ENCODE data around the gene DUX4. TPM values are rescaled to one million over a fixed set of nuclear protein-coding genes. Genes with fewer than 3 reads are reported as not detected.
"Not testable (repeated sequence)": the region's sequence is repeated elsewhere in the genome, so short reads cannot be mapped to it uniquely, and the experiment has no call there.

The DUX4 gene
- polyA plus RNA-seq (not detected in 3 replicates), polyA minus RNA-seq (not detected in 3 replicates)
- not detected for polyA plus RNA-seq (2011; ENCODE audit: low read depth)
- polyA plus RNA-seq (2011; cell fraction: cytosol; rRNA removed): not detected in 2 replicates
- polyA plus RNA-seq (2011; cell fraction: nucleus; rRNA removed): not detected in 2 replicates
- polyA plus RNA-seq (2012; ENCODE audit: low replicate concordance): not detected in 2 replicates
- polyA minus RNA-seq (2011; cell fraction: cytosol; rRNA and poly(A)+ RNA removed): not detected
- not detected in 2 replicates for polyA minus RNA-seq (2011; cell fraction: nucleus; rRNA and poly(A)+ RNA removed)

DNA sequence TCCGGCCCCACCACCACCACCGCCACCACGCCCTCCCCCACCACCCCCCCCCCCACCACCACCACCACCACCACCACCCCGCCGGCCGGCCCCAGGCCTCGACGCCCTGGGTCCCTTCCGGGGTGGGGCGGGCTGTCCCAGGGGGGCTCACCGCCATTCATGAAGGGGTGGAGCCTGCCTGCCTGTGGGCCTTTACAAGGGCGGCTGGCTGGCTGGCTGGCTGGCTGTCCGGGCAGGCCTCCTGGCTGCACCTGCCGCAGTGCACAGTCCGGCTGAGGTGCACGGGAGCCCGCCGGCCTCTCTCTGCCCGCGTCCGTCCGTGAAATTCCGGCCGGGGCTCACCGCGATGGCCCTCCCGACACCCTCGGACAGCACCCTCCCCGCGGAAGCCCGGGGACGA lies at the start of gene DUX4:
DUX4 (plus strand) TSS at position 347 of the 400 bp plus-strand sequence; CDS start at position 347, 0 bp downstream.
- H3K9ac ChIP-seq (ENCODE audit: control insufficient read depth, extremely low read depth, insufficient read depth, low read length); H3K9me1 ChIP-seq (ENCODE audit: control insufficient read depth, extremely low read depth, insufficient read depth, low read length); H3K27ac ChIP-seq (ENCODE audit: control insufficient read depth, insufficient read depth, low read length); H3K27me3 ChIP-seq (ENCODE audit: control insufficient read depth, extremely low read depth, insufficient read depth, low read length); H3K4me2 ChIP-seq (ENCODE audit: control insufficient read depth, extremely low read depth, insufficient read depth, low read depth, low read length); H3K4me1 ChIP-seq (ENCODE audit: control insufficient read depth, extremely low read depth, insufficient read depth, low read length); H3K36me3 ChIP-seq (ENCODE audit: control insufficient read depth in 2 of 2, extremely low read depth in 1 of 2, insufficient read depth in 2 of 2, low read length in 2 of 2); H3K4me3 ChIP-seq (ENCODE audit: control insufficient read depth in 2 of 3, extremely low read depth in 1 of 3, insufficient read depth in 2 of 3, low read depth in 1 of 3, low read length in 3 of 3); DNase-seq (ENCODE audit: low read depth, low spot score); dilution Hi-C loops (cut with MboI; ENCODE audit: extremely low pct_ligation_motif_present, low sequenced_read_pairs); H2AFZ ChIP-seq (ENCODE audit: control insufficient read depth, low read length); FAIRE-seq; H3K9me3 ChIP-seq (ENCODE audit: control insufficient read depth, low read depth, low read length); H3K79me2 ChIP-seq (ENCODE audit: control insufficient read depth, insufficient read depth, low read length); H4K20me1 ChIP-seq (ENCODE audit: control insufficient read depth, extremely low read depth, insufficient read depth, low read length): not testable (repeated sequence)

DNA sequence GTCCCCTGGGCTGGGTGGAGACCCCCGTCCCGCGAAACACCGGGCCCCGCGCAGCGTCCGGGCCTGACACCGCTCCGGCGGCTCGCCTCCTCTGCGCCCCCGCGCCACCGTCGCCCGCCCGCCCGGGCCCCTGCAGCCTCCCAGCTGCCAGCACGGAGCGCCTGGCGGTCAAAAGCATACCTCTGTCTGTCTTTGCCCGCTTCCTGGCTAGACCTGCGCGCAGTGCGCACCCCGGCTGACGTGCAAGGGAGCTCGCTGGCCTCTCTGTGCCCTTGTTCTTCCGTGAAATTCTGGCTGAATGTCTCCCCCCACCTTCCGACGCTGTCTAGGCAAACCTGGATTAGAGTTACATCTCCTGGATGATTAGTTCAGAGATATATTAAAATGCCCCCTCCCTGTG lies 1.9 kb downstream of the DUX4 start:
- H3K27me3 ChIP-seq (ENCODE audit: control insufficient read depth, extremely low read depth, insufficient read depth, low read length); dilution Hi-C loops (cut with MboI; ENCODE audit: extremely low pct_ligation_motif_present, low sequenced_read_pairs); H3K9me1 ChIP-seq (ENCODE audit: control insufficient read depth, extremely low read depth, insufficient read depth, low read length); H3K79me2 ChIP-seq (ENCODE audit: control insufficient read depth, insufficient read depth, low read length); H3K9me3 ChIP-seq (ENCODE audit: control insufficient read depth, low read depth, low read length); H3K9ac ChIP-seq (ENCODE audit: control insufficient read depth, extremely low read depth, insufficient read depth, low read length); H4K20me1 ChIP-seq (ENCODE audit: control insufficient read depth, extremely low read depth, insufficient read depth, low read length); H2AFZ ChIP-seq (ENCODE audit: control insufficient read depth, low read length); H3K4me1 ChIP-seq (ENCODE audit: control insufficient read depth, extremely low read depth, insufficient read depth, low read length); FAIRE-seq; H3K36me3 ChIP-seq (ENCODE audit: control insufficient read depth in 2 of 2, extremely low read depth in 1 of 2, insufficient read depth in 2 of 2, low read length in 2 of 2); H3K4me3 ChIP-seq (ENCODE audit: control insufficient read depth in 2 of 3, extremely low read depth in 1 of 3, insufficient read depth in 2 of 3, low read depth in 1 of 3, low read length in 3 of 3); H3K4me2 ChIP-seq (ENCODE audit: control insufficient read depth, extremely low read depth, insufficient read depth, low read depth, low read length); H3K27ac ChIP-seq (ENCODE audit: control insufficient read depth, insufficient read depth, low read length); DNase-seq (ENCODE audit: low read depth, low spot score): not testable (repeated sequence)

DNA sequence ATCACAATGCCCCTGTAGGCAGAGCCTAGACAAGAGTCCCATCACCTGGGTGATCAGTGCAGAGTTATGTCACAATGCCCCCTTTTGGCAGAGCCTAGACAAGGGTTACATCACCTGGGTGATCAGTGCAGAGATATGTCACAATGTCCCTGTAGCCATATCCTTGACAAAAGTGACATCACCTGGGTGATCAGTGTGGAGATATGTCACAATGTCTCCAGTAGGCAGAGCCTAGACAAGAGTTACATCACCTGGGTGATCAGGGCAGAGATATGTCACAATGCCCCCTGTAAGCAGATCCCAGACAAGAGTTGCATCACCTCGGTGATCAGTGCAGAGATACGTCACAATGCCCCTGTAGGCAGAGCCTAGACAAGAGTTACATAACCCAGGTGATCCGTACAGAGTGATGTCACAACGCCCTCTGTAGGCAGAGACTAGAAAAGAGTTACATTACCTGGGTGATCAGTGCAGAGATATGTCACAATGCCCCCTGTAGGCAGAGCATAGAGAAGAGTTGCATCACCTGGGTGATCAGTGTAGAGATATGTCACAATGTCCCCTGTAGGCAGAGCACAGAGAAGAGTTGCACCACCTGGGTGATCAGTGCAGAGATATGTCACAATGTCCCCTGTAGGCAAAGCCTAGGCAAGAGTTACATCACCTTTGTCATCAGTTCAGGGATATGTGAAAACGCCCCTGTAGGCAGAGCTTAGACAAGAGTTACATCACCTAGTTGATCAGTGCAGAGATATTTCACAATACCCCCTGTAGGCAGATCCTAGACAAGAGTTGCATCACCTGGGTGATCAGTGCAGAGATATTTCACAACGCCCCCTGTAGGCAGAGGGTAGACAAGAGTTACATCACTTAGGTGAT lies 4.4 kb downstream of the DUX4 start:
- H3K27ac ChIP-seq (ENCODE audit: control insufficient read depth, insufficient read depth, low read length); H3K27me3 ChIP-seq (ENCODE audit: control insufficient read depth, extremely low read depth, insufficient read depth, low read length); H3K4me2 ChIP-seq (ENCODE audit: control insufficient read depth, extremely low read depth, insufficient read depth, low read depth, low read length); dilution Hi-C loops (cut with MboI; ENCODE audit: extremely low pct_ligation_motif_present, low sequenced_read_pairs); H3K36me3 ChIP-seq (ENCODE audit: control insufficient read depth in 2 of 2, extremely low read depth in 1 of 2, insufficient read depth in 2 of 2, low read length in 2 of 2); FAIRE-seq; H3K4me1 ChIP-seq (ENCODE audit: control insufficient read depth, extremely low read depth, insufficient read depth, low read length); H3K9me1 ChIP-seq (ENCODE audit: control insufficient read depth, extremely low read depth, insufficient read depth, low read length); H2AFZ ChIP-seq (ENCODE audit: control insufficient read depth, low read length); H3K79me2 ChIP-seq (ENCODE audit: control insufficient read depth, insufficient read depth, low read length); H3K9me3 ChIP-seq (ENCODE audit: control insufficient read depth, low read depth, low read length); H3K9ac ChIP-seq (ENCODE audit: control insufficient read depth, extremely low read depth, insufficient read depth, low read length); H3K4me3 ChIP-seq (ENCODE audit: control insufficient read depth in 2 of 3, extremely low read depth in 1 of 3, insufficient read depth in 2 of 3, low read depth in 1 of 3, low read length in 3 of 3); H4K20me1 ChIP-seq (ENCODE audit: control insufficient read depth, extremely low read depth, insufficient read depth, low read length); DNase-seq (ENCODE audit: low read depth, low spot score): not testable (repeated sequence)

DNA sequence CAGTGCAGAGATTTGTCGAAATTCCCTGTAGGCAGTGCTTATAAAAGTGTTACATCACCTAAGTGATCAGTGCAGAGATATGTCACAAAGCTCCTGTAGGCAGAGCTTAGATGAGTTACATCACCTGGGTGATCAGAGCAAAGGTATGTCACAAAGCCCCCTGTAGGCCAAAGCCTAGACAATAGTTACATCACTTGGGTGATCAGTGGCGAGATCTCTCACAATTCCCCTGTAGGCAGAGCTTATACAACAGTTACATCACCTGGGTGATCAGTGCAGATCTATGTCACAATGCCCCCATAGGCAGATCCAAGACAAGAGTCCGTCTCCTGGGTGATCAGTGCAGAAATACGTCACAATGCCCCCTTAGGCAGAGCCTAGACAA lies 5.0 kb downstream of the DUX4 start:
- H3K4me1 ChIP-seq (ENCODE audit: control insufficient read depth, extremely low read depth, insufficient read depth, low read length); H3K9me1 ChIP-seq (ENCODE audit: control insufficient read depth, extremely low read depth, insufficient read depth, low read length); H2AFZ ChIP-seq (ENCODE audit: control insufficient read depth, low read length); H3K4me3 ChIP-seq (ENCODE audit: control insufficient read depth in 2 of 3, extremely low read depth in 1 of 3, insufficient read depth in 2 of 3, low read depth in 1 of 3, low read length in 3 of 3); FAIRE-seq; H3K36me3 ChIP-seq (ENCODE audit: control insufficient read depth in 2 of 2, extremely low read depth in 1 of 2, insufficient read depth in 2 of 2, low read length in 2 of 2); H3K9ac ChIP-seq (ENCODE audit: control insufficient read depth, extremely low read depth, insufficient read depth, low read length); H3K27me3 ChIP-seq (ENCODE audit: control insufficient read depth, extremely low read depth, insufficient read depth, low read length); H3K27ac ChIP-seq (ENCODE audit: control insufficient read depth, insufficient read depth, low read length); dilution Hi-C loops (cut with MboI; ENCODE audit: extremely low pct_ligation_motif_present, low sequenced_read_pairs); H3K79me2 ChIP-seq (ENCODE audit: control insufficient read depth, insufficient read depth, low read length); DNase-seq (ENCODE audit: low read depth, low spot score); H4K20me1 ChIP-seq (ENCODE audit: control insufficient read depth, extremely low read depth, insufficient read depth, low read length); H3K4me2 ChIP-seq (ENCODE audit: control insufficient read depth, extremely low read depth, insufficient read depth, low read depth, low read length); H3K9me3 ChIP-seq (ENCODE audit: control insufficient read depth, low read depth, low read length): not testable (repeated sequence)

Measured in keratinocyte (primary cell).